Measurements from ENCODE around the gene OSBPL8. TPM values are rescaled to one million over a fixed set of nuclear protein-coding genes. Genes with fewer than 3 reads are reported as not detected.
A peak's percentile ranks its signal among the peaks of the same experiment; 100 is the strongest.

The OSBPL8 gene
- total RNA-seq, 1 donor = 204 TPM

- Histone ChIP-seq H3K4me3 (ENCODE audit: insufficient read depth, low read length) (no peak overlapping the region), H3K27me3 (ENCODE audit: insufficient read depth, low read length) (no peaks in the 10 kb centered on the region), H3K4me1 (ENCODE audit: insufficient read depth, low read length) (peaks cover 22% of the 10 kb centered on the region), H3K79me2 (ENCODE audit: insufficient read depth, low read length) (peaks cover 53% of the 10 kb centered on the region), H3K9me3 (ENCODE audit: low read depth, low read length) (no peaks in the 10 kb centered on the region), H2AFZ (ENCODE audit: low read length) (no peak overlapping the region), H3K4me2 (ENCODE audit: insufficient read depth, low read length) (peak overlapping the region; percentile 3), H3K36me3 (ENCODE audit: insufficient read depth, low read length) (no peaks in the 10 kb centered on the region), H4K20me1 (ENCODE audit: insufficient read depth, low read length) (peaks cover 4% of the 10 kb centered on the region), H3K27ac (ENCODE audit: low read depth, low read length) (peak overlapping the region; percentile 71)
- no peak for TF ChIP-seq CTCF (IDR thresholded peaks at IDR 0.05; ENCODE audit: extremely low read depth, low read depth, low read length)
- peak; percentile 92 for DNase-seq (ENCODE audit: insufficient read length, low spot score, missing footprints)
Measured at GRCh38 chr12:76470028-76470939, 89.3 kb downstream of the OSBPL8 start.

GRCh38 chr12:76464631-76465166 is 94.9 kb downstream of the OSBPL8 start:
- no peaks in the 10 kb centered on the region for H3K27me3 ChIP-seq (ENCODE audit: insufficient read depth, low read length)
- H3K9me3 ChIP-seq (ENCODE audit: low read depth, low read length) = no peaks in the 10 kb centered on the region
- peaks cover 4% of the 10 kb centered on the region for H4K20me1 ChIP-seq (ENCODE audit: insufficient read depth, low read length)
- DNase-seq (ENCODE audit: insufficient read length, low spot score, missing footprints) = no peak
- H3K36me3 ChIP-seq (ENCODE audit: insufficient read depth, low read length) = no peaks in the 10 kb centered on the region
- H3K4me3 ChIP-seq (ENCODE audit: insufficient read depth, low read length) = no peak overlapping the region
- no peak overlapping the region for H3K27ac ChIP-seq (ENCODE audit: low read depth, low read length)
- H2AFZ ChIP-seq (ENCODE audit: low read length) = no peak overlapping the region
- peaks cover 76% of the 10 kb centered on the region for H3K79me2 ChIP-seq (ENCODE audit: insufficient read depth, low read length)
- H3K4me1 ChIP-seq (ENCODE audit: insufficient read depth, low read length) = peaks cover 3% of the 10 kb centered on the region
- H3K4me2 ChIP-seq (ENCODE audit: insufficient read depth, low read length) = no peak overlapping the region
- TF ChIP-seq CTCF (IDR thresholded peaks at IDR 0.05; ENCODE audit: extremely low read depth, low read depth, low read length) = no peak

- H3K9me3 ChIP-seq (ENCODE audit: low read depth, low read length) = no peaks in the 10 kb centered on the region
- no peak overlapping the region for H2AFZ ChIP-seq (ENCODE audit: low read length)
- H3K4me1 ChIP-seq (ENCODE audit: insufficient read depth, low read length) = peaks cover 3% of the 10 kb centered on the region
- no peaks in the 10 kb centered on the region for H4K20me1 ChIP-seq (ENCODE audit: insufficient read depth, low read length)
- DNase-seq (ENCODE audit: insufficient read length, low spot score, missing footprints) = no peak
- H3K27ac ChIP-seq (ENCODE audit: low read depth, low read length) = no peak overlapping the region
- H3K4me3 ChIP-seq (ENCODE audit: insufficient read depth, low read length) = no peak overlapping the region
- TF ChIP-seq CTCF (IDR thresholded peaks at IDR 0.05; ENCODE audit: extremely low read depth, low read depth, low read length) = no peak
- no peaks in the 10 kb centered on the region for H3K36me3 ChIP-seq (ENCODE audit: insufficient read depth, low read length)
- peaks cover 60% of the 10 kb centered on the region for H3K79me2 ChIP-seq (ENCODE audit: insufficient read depth, low read length)
- H3K4me2 ChIP-seq (ENCODE audit: insufficient read depth, low read length) = no peak overlapping the region
- H3K27me3 ChIP-seq (ENCODE audit: insufficient read depth, low read length) = no peaks in the 10 kb centered on the region
Measured at GRCh38 chr12:76462668-76463224, 96.8 kb downstream of the OSBPL8 start.

- no peak overlapping the region for H3K4me3 ChIP-seq (ENCODE audit: insufficient read depth, low read length)
- no peak overlapping the region for H2AFZ ChIP-seq (ENCODE audit: low read length)
- TF ChIP-seq CTCF (IDR thresholded peaks at IDR 0.05; ENCODE audit: extremely low read depth, low read depth, low read length) = no peak
- DNase-seq (ENCODE audit: insufficient read length, low spot score, missing footprints) = no peak
- no peaks in the 10 kb centered on the region for H3K36me3 ChIP-seq (ENCODE audit: insufficient read depth, low read length)
- no peaks in the 10 kb centered on the region for H3K27me3 ChIP-seq (ENCODE audit: insufficient read depth, low read length)
- H3K4me1 ChIP-seq (ENCODE audit: insufficient read depth, low read length) = peaks cover 3% of the 10 kb centered on the region
- H3K79me2 ChIP-seq (ENCODE audit: insufficient read depth, low read length) = peaks cover 55% of the 10 kb centered on the region
- H3K9me3 ChIP-seq (ENCODE audit: low read depth, low read length) = no peaks in the 10 kb centered on the region
- no peak overlapping the region for H3K27ac ChIP-seq (ENCODE audit: low read depth, low read length)
- H4K20me1 ChIP-seq (ENCODE audit: insufficient read depth, low read length) = no peaks in the 10 kb centered on the region
- no peak overlapping the region for H3K4me2 ChIP-seq (ENCODE audit: insufficient read depth, low read length)
Measured at GRCh38 chr12:76460807-76461206, 98.8 kb downstream of the OSBPL8 start.
